Measurements from ENCODE around the gene RB1.

- TF ChIP-seq EP300 (IDR thresholded peaks at IDR 0.05) (no peak), CTCF (IDR thresholded peaks at IDR 0.05) (no peak), POLR2AphosphoS5 (IDR thresholded peaks at IDR 0.05) (no peak), POLR2A (IDR thresholded peaks at IDR 0.05; ENCODE audit: low read depth) (no peak)
Measured at GRCh38 chr13:48281556-48281955, 22.0 kb upstream of the RB1 start.
